Endothelial cell (in vitro differentiated cells): ENCODE measurements around the gene GSTT4. TPM values are rescaled to one million over a fixed set of nuclear protein-coding genes. Genes with fewer than 3 reads are reported as not detected.
"Not testable (repeated sequence)": the region's sequence is repeated elsewhere in the genome, so short reads cannot be mapped to it uniquely, and the experiment has no call there.

Experiments used
- DNase-seq: peaks from one replicate; pipeline ENCODE4 v3.0.0; 2021; ENCODE audit warnings: low spot score
- H3K27ac Mint-ChIP-seq: one replicate; pipeline ENCODE4 v1.8.0; 2021; ENCODE audit warnings: mixed read lengths, inconsistent platforms; ENCODE audit not compliant: unreplicated experiment
- H3K27me3 Mint-ChIP-seq: one replicate; pipeline ENCODE4 v1.8.0; 2021; ENCODE audit warnings: mild to moderate bottlenecking, moderate library complexity, mixed read lengths, inconsistent platforms; ENCODE audit not compliant: unreplicated experiment
- H3K36me3 Mint-ChIP-seq: one replicate; pipeline ENCODE4 v1.8.0; 2021; ENCODE audit warnings: mild to moderate bottlenecking, low read depth, mixed read lengths, inconsistent platforms; ENCODE audit not compliant: unreplicated experiment
- H3K4me1 Mint-ChIP-seq: one replicate; pipeline ENCODE4 v1.8.0; 2021; ENCODE audit warnings: mild to moderate bottlenecking, mixed read lengths, inconsistent platforms; ENCODE audit not compliant: unreplicated experiment
- H3K4me3 Mint-ChIP-seq: one replicate; pipeline ENCODE4 v1.8.0; 2021; ENCODE audit warnings: mild to moderate bottlenecking, mixed read lengths, inconsistent platforms; ENCODE audit not compliant: unreplicated experiment
- H3K9me3 Mint-ChIP-seq: one replicate; pipeline ENCODE4 v1.8.0; 2021; ENCODE audit warnings: mixed read lengths, inconsistent platforms; ENCODE audit not compliant: unreplicated experiment
- total RNA-seq: library from RNA; stranded (reverse); fragmentation: NEBNext Ultra II Directional; extraction: Animal tissue kit (Norgen Biotek cat#: 25700); gene quantifications from one replicate; pipeline ENCODE4 v1.2.1, GENCODE V29; 2021; ENCODE audit not compliant: unreplicated experiment
- TF ChIP-seq, protein P1 (sequence below): fragments of 200-600 bp; sonication (generic); IDR thresholded peaks from one replicate; pipeline ENCODE4 v1.5.0; 2021; ENCODE audit warnings: antibody characterized with exemption; ENCODE audit not compliant: unreplicated experiment

GSTT4 gene
- total RNA-seq, 1 donor from 2014 or later = not detected

DNA sequence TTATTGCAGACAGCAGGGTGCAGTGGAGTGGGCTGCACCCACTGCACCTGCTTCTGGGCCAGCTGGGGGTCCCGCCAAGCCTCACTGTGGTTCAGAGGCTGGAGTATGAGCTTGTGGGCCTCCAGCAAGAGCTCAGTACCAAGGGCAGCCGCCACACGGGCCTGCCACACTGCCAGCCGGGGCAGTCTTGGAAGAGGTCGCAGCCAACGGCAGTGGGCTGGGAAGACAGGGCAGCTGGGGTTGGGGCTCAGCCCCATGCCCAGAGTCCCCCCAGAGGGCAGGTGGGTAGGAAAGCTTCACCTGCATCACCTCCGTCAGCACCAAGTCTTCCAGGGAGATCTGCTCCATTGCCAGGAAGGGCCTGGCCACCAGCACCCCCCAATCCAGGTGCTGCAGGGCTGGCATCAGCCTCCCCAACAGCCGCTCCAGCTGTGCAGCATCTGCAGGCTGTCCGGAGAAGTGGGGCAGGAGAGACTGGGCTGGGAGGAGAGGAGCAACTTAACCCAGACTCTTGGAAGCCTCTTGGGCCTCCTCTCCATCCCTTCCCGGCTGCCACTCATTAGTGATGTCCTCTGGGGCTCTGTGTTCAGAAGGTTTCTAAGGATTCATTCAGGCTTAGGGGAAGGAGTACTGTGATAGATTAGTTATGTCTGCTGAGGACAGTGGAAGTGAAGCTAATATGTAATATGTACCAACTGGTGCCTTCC is 1.1 kb upstream of the GSTT4 start:
- TF ChIP-seq, protein P1, sequence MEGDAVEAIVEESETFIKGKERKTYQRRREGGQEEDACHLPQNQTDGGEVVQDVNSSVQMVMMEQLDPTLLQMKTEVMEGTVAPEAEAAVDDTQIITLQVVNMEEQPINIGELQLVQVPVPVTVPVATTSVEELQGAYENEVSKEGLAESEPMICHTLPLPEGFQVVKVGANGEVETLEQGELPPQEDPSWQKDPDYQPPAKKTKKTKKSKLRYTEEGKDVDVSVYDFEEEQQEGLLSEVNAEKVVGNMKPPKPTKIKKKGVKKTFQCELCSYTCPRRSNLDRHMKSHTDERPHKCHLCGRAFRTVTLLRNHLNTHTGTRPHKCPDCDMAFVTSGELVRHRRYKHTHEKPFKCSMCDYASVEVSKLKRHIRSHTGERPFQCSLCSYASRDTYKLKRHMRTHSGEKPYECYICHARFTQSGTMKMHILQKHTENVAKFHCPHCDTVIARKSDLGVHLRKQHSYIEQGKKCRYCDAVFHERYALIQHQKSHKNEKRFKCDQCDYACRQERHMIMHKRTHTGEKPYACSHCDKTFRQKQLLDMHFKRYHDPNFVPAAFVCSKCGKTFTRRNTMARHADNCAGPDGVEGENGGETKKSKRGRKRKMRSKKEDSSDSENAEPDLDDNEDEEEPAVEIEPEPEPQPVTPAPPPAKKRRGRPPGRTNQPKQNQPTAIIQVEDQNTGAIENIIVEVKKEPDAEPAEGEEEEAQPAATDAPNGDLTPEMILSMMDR = no peak
- Mint-ChIP-seq H3K9me3 (no peaks in the 10 kb centered on the region), H3K27ac (no peak overlapping the region), H3K27me3 (peaks cover 18% of the 10 kb centered on the region), H3K36me3 (peaks cover 7% of the 10 kb centered on the region), H3K4me3 (peak overlapping the region; percentile 26), H3K4me1 (peaks cover 40% of the 10 kb centered on the region)
- DNase-seq = no peak

GRCh38 chr22:24003887-24004286 is 1.4 kb downstream of the GSTT4 start:
- TF ChIP-seq, protein P1 = no peak
- no peak for DNase-seq
- Mint-ChIP-seq H3K27ac (peak overlapping the region; percentile 53), H3K27me3 (peaks cover 14% of the 10 kb centered on the region), H3K36me3 (peaks cover 5% of the 10 kb centered on the region), H3K9me3 (no peaks in the 10 kb centered on the region), H3K4me1 (peaks cover 33% of the 10 kb centered on the region), H3K4me3 (no peak overlapping the region)

DNA sequence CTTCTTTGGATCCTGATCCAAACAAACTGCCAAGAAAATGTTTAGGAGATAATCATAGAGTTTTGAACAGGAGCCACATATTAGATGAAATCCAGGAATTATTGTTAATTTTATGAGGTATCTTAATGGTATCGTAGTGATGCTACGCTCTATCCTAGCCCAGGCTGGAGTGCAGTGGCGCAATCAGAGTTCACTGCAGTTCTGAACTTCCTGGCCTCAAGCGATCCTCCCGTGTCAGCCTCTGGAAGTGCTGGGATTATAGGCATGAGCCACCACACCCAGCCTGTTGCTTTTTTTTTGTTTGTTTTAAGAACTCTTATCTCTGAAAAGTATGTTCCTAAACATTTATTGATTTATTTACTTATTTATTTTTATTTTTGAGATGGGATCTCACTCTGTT is 2.4 kb downstream of the GSTT4 start:
- H3K27ac Mint-ChIP-seq = no peak overlapping the region
- DNase-seq = no peak
- no peaks in the 10 kb centered on the region for H3K9me3 Mint-ChIP-seq
- peaks cover 10% of the 10 kb centered on the region for H3K27me3 Mint-ChIP-seq
- peaks cover 31% of the 10 kb centered on the region for H3K4me1 Mint-ChIP-seq
- TF ChIP-seq, protein P1 = no peak
- peaks cover 5% of the 10 kb centered on the region for H3K36me3 Mint-ChIP-seq
- no peak overlapping the region for H3K4me3 Mint-ChIP-seq

DNA sequence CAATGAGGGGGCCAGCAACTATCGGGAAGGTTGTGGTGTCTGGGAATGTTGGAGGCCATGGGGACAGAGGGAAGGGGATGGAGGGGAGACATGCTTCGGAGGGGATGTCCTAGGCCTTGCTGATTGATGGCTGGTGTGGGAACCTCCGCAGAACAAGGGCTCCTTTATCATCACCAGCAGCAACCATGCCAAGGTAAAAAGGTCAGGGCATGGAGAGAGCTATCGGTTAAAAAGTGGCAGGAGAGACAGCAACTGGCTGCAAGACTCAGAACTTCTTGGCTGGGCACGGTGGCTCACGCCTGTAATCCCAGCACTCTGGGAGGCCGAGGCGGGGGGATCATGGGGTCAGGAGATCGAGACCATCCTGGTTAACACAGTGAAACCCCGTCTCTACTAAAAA is 3.0 kb downstream of the GSTT4 start:
- no peaks in the 10 kb centered on the region for H3K9me3 Mint-ChIP-seq
- no peak overlapping the region for H3K4me3 Mint-ChIP-seq
- H3K4me1 Mint-ChIP-seq = peaks cover 31% of the 10 kb centered on the region
- peaks cover 10% of the 10 kb centered on the region for H3K27me3 Mint-ChIP-seq
- H3K27ac Mint-ChIP-seq = peak overlapping the region; percentile 52
- DNase-seq = no peak
- TF ChIP-seq, protein P1 = no peak
- H3K36me3 Mint-ChIP-seq = peaks cover 5% of the 10 kb centered on the region

GRCh38 chr22:24001314-24001713 is 3.9 kb downstream of the GSTT4 start:
- Mint-ChIP-seq H3K36me3 (no peaks in the 10 kb centered on the region), H3K4me3 (no peak overlapping the region), H3K9me3 (no peaks in the 10 kb centered on the region), H3K27ac (no peak overlapping the region), H3K27me3 (peaks cover 10% of the 10 kb centered on the region), H3K4me1 (peaks cover 28% of the 10 kb centered on the region)
- no peak for DNase-seq
- TF ChIP-seq, protein P1 = no peak

DNA sequence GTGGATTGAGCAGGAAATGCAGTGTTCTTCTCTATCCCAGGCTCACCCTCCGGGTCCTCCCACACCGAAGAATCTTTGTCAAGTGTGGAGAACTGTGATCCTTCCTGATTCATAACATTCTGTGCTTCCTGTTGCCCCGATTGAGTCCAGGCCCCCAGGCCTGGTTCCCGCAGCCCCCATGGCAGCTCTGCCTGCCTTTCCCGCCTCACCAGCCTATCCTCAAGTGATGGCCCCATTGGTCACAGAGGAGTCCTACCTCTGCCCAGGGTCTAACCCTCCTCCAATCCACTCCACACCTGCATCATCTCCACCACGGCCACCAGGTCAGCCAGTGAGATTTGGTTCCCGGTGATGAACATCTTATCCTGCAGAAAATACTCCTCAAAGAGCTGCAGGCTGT is 5.5 kb downstream of the GSTT4 start:
- peaks cover 17% of the 10 kb centered on the region for H3K4me1 Mint-ChIP-seq
- not testable (repeated sequence) for H3K9me3 Mint-ChIP-seq, H3K4me3 Mint-ChIP-seq, H3K36me3 Mint-ChIP-seq, H3K27ac Mint-ChIP-seq, DNase-seq, H3K27me3 Mint-ChIP-seq
